RWPE1 (cell line): ENCODE results near the gene RAI14.

Source experiments
- CTCF ChIA-PET: fragments of 350-600 bp; sonication (Branson Sonifier 250); formaldehyde crosslinking; extraction: SDS; loops from one replicate; lab custom pipeline; 2021; lab: Yijun Ruan, JAX
- POLR2A ChIA-PET: fragments of 400-600 bp; formaldehyde crosslinking; extraction: SDS; loops from one replicate; lab custom pipeline; 2020; ENCODE audit warnings: antibody characterized with exemption; ENCODE audit not compliant: low non-redundant PET; lab: Yijun Ruan, JAX
- DNase-seq: peaks from one replicate; pipeline ENCODE4 v3.0.0; 2012; ENCODE audit warnings: low spot score
- H3K27ac ChIP-seq: fragments of 450-650 bp; 2 replicates; pipeline ENCODE4 v1.5.1; 2017
- TF ChIP-seq, protein P1 (sequence below): fragments of 450-650 bp; conservative IDR thresholded peaks from 2 replicates; pipeline ENCODE4 v1.5.1; 2017; ENCODE audit warnings: low read depth, mild to moderate bottlenecking

The RAI14 gene

DNA sequence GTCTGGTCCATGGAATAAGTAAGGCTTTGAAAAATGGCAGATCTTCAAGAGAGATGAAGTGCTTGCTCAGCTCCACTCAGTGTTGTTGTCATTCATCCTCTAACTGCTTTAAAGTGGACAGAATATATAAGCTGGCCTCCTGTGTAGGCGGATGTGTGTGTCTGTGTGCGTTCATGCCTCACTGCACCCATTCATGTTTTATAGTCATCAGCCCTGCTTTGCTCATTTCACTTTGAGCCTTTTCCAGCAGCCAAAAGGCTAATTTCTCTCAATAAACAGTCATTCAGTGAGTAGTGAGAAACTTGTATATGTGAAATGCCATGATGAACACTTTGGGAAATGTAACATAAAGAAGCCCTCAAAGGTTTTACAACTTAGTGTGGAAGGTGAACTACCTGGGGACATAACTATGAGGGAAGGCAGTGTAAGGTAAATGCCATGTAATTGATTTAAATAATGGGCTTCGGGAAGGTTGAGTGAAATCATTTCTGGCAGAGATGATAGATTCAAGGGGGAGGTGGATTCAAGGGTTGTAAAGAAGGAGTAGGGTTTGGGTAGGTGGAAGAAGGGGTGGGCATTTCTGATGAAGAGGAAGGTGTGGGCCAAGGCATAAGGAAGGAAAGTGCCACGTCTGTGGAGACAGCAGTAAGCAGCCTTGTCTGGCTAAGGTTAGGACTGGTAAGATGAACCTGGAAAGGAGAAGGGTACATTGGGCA, 198.5 kb downstream of the RAI14 start:
- CTCF ChIA-PET: interaction anchor here (0.5 kb wide), 1 partner anchor 28 kb away, joined by 3 read pairs; no protein-coding TSS in a partner anchor
- no peak overlapping the region for H3K27ac ChIP-seq
- POLR2A ChIA-PET: no interaction called here
- TF ChIP-seq, protein P1, sequence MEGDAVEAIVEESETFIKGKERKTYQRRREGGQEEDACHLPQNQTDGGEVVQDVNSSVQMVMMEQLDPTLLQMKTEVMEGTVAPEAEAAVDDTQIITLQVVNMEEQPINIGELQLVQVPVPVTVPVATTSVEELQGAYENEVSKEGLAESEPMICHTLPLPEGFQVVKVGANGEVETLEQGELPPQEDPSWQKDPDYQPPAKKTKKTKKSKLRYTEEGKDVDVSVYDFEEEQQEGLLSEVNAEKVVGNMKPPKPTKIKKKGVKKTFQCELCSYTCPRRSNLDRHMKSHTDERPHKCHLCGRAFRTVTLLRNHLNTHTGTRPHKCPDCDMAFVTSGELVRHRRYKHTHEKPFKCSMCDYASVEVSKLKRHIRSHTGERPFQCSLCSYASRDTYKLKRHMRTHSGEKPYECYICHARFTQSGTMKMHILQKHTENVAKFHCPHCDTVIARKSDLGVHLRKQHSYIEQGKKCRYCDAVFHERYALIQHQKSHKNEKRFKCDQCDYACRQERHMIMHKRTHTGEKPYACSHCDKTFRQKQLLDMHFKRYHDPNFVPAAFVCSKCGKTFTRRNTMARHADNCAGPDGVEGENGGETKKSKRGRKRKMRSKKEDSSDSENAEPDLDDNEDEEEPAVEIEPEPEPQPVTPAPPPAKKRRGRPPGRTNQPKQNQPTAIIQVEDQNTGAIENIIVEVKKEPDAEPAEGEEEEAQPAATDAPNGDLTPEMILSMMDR: no peak
- no peak for DNase-seq

GRCh38 chr5:34857161-34857560, 201.0 kb downstream of the RAI14 start:
- H3K27ac ChIP-seq: no peak overlapping the region
- ChIA-PET CTCF (no interaction called here), POLR2A (no interaction called here)
- DNase-seq: no peak
- TF ChIP-seq, protein P1: no peak

DNA sequence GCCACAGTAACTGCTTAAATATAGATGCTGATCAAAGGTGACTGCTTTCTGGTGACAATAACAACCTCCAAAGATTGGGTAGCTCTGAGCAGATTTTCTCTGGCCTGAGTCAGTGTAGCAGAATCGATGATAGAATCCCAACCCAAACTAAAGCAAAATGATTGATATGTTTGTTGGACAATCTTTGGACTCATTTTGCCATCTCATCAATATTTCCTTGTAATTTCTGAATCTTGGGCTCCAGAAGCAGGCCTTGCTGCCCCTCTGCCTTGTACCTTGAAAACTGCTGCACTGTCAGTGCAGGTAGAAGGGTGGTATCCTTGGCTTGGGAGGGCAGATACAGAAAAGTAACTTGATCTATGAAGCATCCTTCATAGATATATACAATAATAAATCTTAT, 201.8 kb downstream of the RAI14 start:
- CTCF ChIA-PET: no interaction called here
- TF ChIP-seq, protein P1: no peak
- POLR2A ChIA-PET: no interaction called here
- no peak for DNase-seq
- H3K27ac ChIP-seq: no peak overlapping the region

DNA sequence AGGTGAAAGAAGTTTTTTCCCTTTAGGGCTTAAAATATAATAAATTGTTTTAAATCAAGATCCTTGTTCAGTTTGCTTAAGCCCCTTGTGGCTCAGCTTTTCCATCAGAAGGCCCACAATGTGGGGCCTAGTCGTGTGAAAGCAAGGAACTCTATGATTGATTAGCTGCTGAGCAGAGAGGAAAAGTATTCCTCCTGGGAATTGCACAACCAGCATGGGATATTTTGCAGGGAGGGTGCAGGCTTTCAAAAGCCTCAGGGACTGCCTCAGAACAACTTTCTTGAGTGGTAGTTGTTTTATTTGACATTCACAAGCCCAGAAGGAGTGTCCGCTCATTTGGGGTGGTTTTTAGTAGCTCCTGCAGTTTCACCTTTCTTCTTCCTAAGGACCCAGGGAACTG, 202.7 kb downstream of the RAI14 start:
- H3K27ac ChIP-seq: no peak overlapping the region
- TF ChIP-seq, protein P1: no peak
- DNase-seq: no peak
- ChIA-PET POLR2A (no interaction called here), CTCF (no interaction called here)

- TF ChIP-seq, protein P1: no peak
- POLR2A ChIA-PET: no interaction called here
- CTCF ChIA-PET: no interaction called here
- H3K27ac ChIP-seq: no peak overlapping the region
- DNase-seq: no peak
Measured at GRCh38 chr5:34859253-34859652, 203.1 kb downstream of the RAI14 start.

- no peak for DNase-seq
- TF ChIP-seq, protein P1: no peak
- H3K27ac ChIP-seq: no peak overlapping the region
- ChIA-PET CTCF (interaction anchor here (0.6 kb wide), 1 partner anchor 138 kb away, joined by 3 read pairs; no protein-coding TSS in a partner anchor), POLR2A (no interaction called here)
Measured at GRCh38 chr5:34863946-34864345, 207.8 kb downstream of the RAI14 start.
